ELF-1 (cell line): Measurements from ENCODE around the gene GALNT1.

Experiments used
- DNase-seq: peaks from one replicate; pipeline ENCODE4 v3.0.0-alpha.2; 2016; ENCODE audit warnings: low read depth, low spot score

The GALNT1 gene

GRCh38 chr18:35671966-35672603 lies 90.5 kb downstream of the GALNT1 start:
- no peak for DNase-seq

DNA sequence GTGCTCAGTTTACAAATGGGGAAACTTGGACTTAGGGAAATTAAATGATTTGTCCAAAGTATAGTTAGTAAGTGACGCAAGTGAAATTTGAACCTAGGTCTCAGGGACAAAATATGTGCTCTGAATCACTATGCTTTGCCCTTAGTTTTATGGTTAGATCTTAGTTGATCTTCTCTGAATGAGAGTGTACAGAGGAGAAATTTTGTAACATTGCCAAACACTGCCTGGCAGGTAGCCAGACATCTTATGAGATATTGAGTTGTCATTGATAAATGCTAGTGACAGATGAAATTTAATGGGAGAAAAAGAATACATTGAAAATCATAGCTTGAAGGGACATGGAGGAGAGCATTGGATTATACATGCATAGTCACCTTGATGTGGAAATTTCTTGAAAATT lies 91.4 kb downstream of the GALNT1 start:
- DNase-seq: no peak

GRCh38 chr18:35673682-35674081 lies 92.1 kb downstream of the GALNT1 start:
- no peak for DNase-seq

GRCh38 chr18:35680139-35680551 lies 98.6 kb downstream of the GALNT1 start:
- no peak for DNase-seq

- DNase-seq: no peak
These were observed 100.8 kb downstream of the GALNT1 start for GRCh38 chr18:35682281-35682867.

- DNase-seq: no peak
These were observed 101.5 kb downstream of the GALNT1 start for GRCh38 chr18:35683021-35683420.

DNA sequence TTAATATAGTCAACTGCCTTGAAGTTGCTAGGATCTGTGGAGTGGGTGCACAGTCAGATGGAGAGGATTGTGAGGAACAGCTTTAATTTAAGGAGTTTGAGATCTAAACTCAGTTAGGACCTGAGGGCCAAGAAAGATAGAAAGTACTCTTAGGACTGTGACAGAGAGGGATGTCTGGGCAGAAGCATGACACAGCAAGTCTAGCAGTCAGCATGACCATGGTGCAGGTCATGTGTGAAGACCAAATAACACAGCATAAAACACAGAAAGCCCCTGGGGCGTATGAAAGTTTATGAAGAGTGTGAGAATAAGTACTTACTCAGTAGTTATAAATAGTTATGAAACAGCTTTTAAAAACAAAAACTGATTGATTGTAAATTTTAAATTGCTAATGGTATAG lies 107.2 kb downstream of the GALNT1 start:
- no peak for DNase-seq

GRCh38 chr18:35689728-35690127 lies 108.2 kb downstream of the GALNT1 start:
- no peak for DNase-seq

DNA sequence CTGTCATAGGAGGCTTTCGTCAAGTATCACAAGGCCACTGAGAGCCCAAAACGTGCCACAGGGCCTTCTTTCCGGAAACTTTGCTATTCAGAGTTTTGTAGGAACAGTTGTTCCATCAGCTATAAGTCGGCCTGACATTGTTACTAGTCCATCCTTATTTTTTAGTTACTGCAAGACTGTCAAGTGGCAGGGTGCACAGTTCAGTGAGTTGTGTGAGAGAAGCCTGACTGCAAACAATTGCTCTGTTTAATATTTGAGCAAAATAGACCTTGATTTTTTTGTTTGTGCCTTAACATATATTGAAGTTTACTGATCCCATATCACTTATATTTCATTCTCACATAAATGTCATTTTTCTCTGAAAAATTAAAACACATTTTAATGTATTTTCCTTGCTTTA lies 110.1 kb downstream of the GALNT1 start:
- no peak for DNase-seq

GRCh38 chr18:35692866-35693265 lies 111.3 kb downstream of the GALNT1 start:
- DNase-seq: no peak

GRCh38 chr18:35693829-35694228 lies 112.3 kb downstream of the GALNT1 start:
- no peak for DNase-seq

GRCh38 chr18:35694808-35695207 lies 113.3 kb downstream of the GALNT1 start:
- no peak for DNase-seq

DNA sequence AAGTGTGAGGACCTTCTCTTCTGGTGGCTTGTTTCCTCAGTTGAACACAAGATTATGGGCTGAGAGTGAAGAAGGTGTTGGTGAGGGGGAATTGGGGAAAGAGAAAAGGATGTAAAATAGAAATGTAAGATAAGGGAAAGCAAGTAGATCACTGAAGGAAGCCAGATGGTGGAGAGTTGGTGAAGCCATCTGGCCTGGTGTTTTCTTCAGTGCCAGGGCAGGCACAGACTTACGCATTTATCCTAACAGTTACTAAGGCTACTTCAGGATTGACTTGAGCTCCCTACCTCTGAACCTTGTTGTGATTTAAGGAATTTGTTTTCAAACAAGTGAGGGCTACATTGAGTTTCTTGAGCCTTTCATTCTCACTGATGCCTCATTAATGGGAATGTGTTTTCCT lies 113.8 kb downstream of the GALNT1 start:
- DNase-seq: no peak

DNA sequence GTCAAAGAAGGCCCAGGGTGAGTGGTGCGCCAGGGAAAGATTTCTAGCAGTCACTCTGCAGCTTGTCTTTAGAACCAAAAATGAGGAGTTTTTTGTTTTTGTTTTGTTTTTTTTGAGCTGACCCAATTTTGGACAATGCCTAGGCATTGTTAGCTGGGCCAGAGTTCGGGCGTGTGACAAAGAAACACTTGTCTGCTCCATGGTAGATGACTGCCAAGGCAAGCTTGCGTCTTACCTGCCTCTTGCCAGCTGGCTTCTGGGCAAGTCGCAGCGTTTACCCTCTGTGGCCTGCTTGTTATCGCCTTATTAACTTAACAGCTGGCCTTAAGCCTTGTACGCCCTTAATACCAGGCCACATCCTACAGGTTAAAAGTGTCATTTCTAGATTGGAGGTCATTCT lies 114.3 kb downstream of the GALNT1 start:
- no peak for DNase-seq

GRCh38 chr18:35696307-35696706 lies 114.8 kb downstream of the GALNT1 start:
- no peak for DNase-seq

- DNase-seq: no peak
These were observed 116.3 kb downstream of the GALNT1 start for GRCh38 chr18:35697869-35698268.

DNA sequence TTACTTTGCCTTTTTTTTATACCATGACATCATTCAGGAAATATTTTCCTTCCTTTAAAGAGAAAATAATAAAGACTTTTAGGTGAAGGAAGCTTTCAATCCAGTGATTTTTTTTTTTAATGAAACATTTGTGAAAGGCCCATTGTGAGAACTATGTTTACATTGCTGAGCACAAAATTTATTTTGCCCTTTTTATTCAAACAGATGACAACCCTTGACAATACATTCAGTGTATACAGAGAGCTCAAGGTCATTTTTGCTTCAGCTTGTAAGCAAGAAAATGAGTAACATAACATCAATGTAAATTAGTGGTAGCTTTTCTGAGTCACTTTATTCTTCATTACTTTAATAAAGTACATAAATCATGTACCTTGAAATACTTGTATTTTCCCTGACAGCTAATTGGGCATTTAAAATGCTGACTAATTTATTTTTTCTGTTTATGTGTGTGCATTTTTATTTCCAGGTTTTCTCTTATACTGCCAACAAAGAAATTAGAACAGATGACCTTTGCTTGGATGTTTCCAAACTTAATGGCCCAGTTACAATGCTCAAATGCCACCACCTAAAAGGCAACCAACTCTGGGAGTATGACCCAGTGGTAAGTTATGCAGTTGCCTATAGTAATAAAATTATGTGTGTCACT lies 121.6 kb downstream of the GALNT1 start:
- no peak for DNase-seq

- no peak for DNase-seq
These were observed 124.4 kb downstream of the GALNT1 start for GRCh38 chr18:35705988-35706387.

DNA sequence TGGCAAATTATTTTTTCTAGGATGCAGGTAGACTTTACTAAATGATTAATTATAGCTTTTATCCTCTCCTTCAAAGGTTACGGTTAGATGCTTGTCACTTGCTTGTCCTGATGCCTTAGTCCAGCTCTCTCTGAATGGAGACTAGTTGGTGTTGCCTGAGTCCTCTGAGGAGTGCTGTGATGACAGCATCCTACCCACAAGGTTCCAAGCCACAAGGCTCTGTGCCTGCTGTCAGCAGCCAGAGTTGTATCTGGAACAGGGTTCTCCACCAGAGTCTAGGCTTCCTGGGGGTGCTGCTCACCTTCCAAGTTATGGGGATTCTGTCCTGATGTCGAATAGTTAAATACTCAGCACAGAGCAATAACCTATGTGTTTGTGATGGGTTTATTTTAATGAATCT lies 125.7 kb downstream of the GALNT1 start:
- no peak for DNase-seq

- no peak for DNase-seq
These were observed 126.1 kb downstream of the GALNT1 start for GRCh38 chr18:35707674-35708073.

- DNase-seq: no peak
These were observed 129.0 kb downstream of the GALNT1 start for GRCh38 chr18:35710581-35710980.

- no peak for DNase-seq
These were observed 129.7 kb downstream of the GALNT1 start for GRCh38 chr18:35711227-35711626.

GRCh38 chr18:35713545-35713944 lies 132.0 kb downstream of the GALNT1 start:
- DNase-seq: no peak
